GM21526 (cell line): Measurements from ENCODE around the gene CISTR.
"Not testable (repeated sequence)": the region's sequence is repeated elsewhere in the genome, so short reads cannot be mapped to it uniquely, and the experiment has no call there.

Source experiments
- ATAC-seq: cut with Tn5 transposase; IDR thresholded peaks from one replicate; pipeline ENCODE4 v1.9.1; 2021; ENCODE audit warnings: moderate library complexity; ENCODE audit not compliant: unreplicated experiment, low FRiP score

Gene CISTR

GRCh38 chr12:53751336-53752191 lies at the start of gene CISTR:
Gene CISTR, minus strand, starts transcription at chr12:53751979.
- ATAC-seq = no peak

DNA sequence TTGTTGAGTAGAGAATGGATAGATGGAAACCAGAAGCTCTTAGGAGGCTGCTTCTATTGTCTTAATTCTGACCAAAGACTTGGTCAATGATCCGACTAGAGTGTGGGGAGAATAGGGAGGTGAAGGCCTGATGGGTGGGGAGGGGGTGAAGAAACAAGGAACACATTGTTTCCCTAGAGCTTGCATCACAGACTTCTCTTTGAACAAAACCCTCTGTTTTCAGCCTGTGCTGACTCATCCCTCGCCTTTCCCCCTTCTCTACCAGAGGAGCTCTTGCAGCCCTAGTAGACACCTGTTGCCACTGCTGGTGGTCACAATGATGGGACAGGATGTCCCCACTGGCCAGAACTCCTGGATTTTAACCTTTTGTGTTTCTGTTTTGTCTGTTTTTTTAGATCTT lies 46.8 kb upstream of the CISTR start:
- ATAC-seq = no peak

- ATAC-seq = no peak
Measured at GRCh38 chr12:53795927-53796326, 44.1 kb upstream of the CISTR start.

DNA sequence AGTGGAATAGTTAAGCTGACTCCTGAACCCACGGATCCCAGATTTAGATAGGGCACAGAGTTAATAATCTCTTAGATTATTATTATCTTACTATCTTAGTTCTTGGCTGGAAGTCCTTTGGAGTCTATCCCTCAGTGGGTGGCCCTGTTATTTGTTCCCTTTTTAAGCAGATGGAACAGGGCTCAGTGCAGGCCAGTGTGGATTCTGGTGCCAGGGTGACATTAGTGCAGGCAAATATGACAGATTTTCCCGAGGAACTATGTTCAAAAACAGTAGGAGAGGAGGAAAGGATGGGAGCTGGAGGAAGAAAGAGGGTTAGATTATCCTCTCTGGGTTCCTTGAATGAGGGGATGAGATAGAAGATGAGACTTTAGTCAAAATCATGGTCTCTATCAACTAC lies 41.4 kb upstream of the CISTR start:
- no peak for ATAC-seq

- no peak for ATAC-seq
Measured at GRCh38 chr12:53791735-53792326, 40.1 kb upstream of the CISTR start.

- ATAC-seq = no peak
Measured at GRCh38 chr12:53789570-53789969, 37.8 kb upstream of the CISTR start.

DNA sequence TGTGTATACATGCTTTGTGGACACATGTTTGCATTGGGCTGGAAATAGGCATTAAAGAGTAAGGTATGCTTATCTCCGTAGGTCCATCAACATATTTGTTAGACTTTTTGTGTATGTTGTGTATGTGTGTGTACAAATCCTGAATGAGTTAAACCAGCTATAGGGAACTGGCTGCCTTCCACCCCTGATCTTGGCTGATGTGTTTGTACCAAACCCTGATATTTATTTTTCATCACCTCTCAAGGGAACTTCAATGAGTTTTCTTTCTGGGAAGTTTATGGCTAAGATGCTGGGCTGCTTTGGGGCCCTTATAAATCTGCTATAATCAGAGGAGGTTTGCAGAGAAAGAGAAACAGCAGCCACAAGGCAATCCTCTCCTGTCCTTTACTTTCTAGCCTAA lies 37.1 kb upstream of the CISTR start:
- ATAC-seq = no peak

DNA sequence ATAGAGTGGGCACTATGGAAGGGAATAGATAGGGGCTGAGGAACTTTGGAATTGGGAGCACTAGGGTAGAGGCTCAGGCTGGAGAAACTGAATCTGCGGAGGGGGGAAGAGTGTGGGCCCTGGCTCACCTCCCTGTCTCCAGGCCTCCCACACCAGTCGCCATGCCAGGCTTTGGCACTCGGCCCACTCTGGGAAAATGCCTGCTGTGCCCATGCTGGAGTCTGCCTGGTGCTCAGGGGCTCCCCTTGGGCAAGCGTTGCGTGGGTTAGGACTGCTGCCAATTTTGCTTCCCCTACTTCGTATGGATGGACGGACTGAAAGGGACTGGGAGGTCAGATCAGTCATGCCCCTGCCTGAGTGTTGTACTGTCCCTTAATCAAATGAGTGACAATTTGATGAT lies 34.6 kb upstream of the CISTR start:
- no peak for ATAC-seq

- ATAC-seq = no peak
Measured at GRCh38 chr12:53785161-53785560, 33.4 kb upstream of the CISTR start.

DNA sequence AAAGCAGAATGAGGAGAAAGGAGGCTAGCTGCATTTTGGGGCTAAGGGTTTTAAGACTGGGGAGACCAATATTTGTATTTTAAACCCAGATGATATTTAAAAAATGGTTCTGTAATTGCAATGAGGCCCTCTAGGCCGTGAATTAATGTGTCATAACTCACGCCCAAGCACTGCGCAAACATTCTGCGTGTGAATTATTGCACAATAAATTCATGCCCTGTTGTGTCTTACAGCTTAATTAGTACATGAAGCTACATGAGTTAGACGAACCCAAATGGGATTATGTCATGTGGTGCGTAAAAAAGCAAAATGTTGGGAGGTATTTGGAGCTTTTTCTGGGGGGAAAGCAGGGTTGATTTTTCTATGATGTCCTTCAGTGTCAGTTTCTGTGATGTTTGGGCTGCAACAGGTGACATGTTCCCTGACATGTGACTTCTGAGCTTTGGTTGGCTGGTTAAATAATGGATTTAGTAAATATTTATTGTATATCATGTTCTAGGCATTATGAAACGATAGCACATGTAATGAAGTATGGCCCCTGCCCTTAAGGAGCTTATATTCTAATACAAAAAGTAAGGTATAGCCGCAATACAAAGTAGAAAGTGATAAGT lies 30.4 kb upstream of the CISTR start:
- no peak for ATAC-seq

DNA sequence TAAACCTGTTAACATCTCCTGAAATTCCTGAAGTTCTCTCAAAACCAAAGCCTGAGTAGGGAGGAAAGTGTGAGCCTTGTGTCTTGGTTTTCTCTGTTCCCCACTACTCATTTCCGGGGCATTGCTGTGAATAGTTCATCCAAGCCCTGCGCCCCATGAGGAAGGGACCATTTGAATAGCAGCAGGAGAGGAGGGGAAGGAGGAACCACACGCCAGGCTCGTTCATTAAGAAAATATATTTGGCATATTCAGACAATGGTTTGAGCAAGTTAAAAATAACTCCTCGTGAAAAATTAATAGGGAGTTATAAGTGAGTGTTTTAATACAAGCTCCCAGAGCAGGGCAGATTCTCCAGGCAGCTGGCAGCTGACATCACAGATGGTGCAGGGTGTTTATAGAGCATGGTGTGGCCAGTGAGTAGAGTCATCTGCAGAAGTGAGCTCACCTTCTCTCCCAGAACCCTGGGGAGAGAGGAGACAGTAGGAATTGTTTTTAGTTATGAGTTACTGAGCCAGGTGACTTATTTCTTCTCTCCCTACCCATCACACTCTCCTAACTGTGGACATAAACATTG lies 29.5 kb upstream of the CISTR start:
- ATAC-seq = no peak

GRCh38 chr12:53780323-53780722 lies 28.5 kb upstream of the CISTR start:
- ATAC-seq = no peak

GRCh38 chr12:53779679-53780078 lies 27.9 kb upstream of the CISTR start:
- not testable (repeated sequence) for ATAC-seq

GRCh38 chr12:53777936-53778644 lies 26.3 kb upstream of the CISTR start:
- no peak for ATAC-seq

GRCh38 chr12:53777412-53777811 lies 25.6 kb upstream of the CISTR start:
- no peak for ATAC-seq

DNA sequence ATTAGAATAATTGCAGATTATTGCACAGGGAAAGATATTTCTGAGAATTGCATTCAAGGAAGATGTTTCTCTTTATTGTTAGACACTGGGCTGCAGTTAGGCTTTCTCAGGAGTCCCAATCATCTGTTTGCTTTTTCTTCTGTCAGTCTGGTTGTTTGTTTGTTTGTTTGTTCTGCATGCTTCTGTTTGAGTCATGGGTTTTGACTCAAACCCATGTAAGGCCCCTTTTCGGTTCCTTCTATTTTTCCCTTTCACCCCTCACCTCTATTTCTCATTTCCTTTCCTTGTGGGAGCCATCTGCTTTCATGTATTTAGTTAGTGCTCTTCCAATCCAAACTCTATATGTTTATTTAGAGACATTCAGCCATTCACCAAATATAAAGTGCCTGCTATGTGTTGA lies 25.1 kb upstream of the CISTR start:
- ATAC-seq = no peak

DNA sequence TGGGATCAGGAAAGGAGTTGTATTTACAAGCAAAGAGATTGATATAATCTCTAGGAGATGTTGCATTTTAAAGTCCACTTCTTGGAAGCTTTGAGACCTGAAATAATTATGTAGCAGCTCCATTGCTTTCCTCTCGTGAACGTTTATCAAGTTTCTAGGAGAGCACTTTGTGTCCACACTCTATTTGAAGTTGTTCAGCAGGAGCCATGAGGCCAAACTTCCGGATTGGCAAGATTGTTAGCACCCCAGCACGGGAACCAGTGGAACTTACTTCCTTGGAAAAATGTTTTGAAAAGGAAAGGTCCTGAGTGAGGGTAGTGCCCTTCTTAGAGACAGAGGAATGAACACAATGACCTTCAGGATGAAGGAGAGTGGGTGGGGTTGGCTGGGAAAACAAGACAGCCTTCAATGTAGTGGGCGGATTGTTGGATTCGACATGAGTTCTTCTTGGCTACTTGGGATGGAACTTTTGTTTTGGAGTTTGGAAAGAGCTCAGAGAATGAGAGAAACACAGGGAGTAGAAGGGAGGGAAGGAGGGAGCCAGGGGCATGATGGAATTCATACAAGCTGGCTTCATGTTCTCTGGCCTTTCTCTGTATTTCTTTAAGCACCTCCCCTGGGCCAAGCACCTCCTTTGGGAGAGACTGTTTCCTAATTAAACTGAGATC lies 23.8 kb upstream of the CISTR start:
- no peak for ATAC-seq

DNA sequence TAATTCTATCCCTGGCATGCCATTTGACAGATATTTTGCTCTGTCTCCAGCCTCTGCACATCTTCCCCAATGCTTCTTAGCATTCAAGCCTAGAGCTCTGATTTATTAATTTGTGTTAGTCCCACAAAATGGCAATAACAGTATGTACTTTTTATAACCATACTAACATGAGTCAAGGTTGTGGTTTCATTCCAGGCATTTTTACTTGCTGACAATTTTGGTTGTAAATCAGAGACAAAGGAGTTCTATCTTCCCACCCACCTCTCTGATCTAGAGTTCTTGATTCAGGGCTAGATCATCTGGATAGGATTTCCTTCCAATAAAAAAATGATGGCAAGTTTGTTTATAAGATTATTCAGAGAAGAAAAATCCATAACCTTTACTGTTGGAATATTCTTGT lies 18.5 kb upstream of the CISTR start:
- ATAC-seq = no peak

DNA sequence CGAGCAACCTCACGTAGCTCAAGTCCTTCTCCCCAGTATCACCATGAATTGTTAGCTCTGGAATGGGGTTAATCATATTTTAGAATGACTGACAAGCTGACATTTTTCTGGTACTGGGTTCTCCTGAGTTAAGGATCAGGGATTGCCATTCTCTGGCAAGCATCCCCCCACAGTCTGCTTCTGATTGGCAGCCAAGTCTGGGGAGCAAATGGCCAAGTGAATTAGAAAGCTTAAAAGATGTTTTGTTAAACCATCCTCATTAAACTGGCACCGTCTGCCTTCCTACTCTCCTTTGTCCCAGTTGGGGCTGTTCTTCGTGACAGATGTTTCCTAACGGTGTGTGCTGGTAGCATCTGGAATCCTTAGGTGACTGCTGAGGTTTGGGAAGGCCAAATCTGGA lies 17.2 kb upstream of the CISTR start:
- ATAC-seq = no peak

DNA sequence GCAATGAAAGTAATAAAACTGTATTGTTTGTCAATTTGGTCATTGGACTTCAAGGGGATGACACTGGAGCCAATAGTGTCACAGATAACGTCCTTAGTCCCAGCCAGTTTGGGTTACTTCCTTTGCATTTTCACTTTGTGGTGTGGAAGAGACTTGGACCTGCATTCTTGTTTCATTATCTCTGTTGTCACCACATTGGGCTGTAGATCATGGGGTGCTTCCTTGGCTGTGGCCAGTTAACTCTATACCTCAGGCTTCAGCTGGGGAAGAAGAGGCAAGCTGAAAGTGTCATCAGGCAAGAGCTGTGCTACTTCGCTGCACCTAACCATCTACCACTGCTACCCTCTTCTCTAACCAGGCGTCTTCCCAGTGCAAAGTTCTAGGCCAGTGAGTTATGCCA lies 15.1 kb upstream of the CISTR start:
- ATAC-seq = no peak
